Upper lobe of right lung (tissue), 1 donor: ENCODE data around the gene APOE. TPM values are rescaled to one million over a fixed set of nuclear protein-coding genes. Genes with fewer than 3 reads are reported as not detected.

Experiments used
- ATAC-seq: fragments of 200-7000 bp; cut with Tn5 transposase; one replicate; pipeline ENCODE4 v1.9.1; 2020; ENCODE audit warnings: mild to moderate bottlenecking, moderate library complexity
- DNase-seq: peaks from one replicate; pipeline ENCODE4 v3.0.0-alpha.2; 2020
- H3K27ac ChIP-seq: fragments of 200-600 bp; one replicate; pipeline ENCODE4 v1.8.0; 2022
- H3K27me3 ChIP-seq: fragments of 200-600 bp; one replicate; pipeline ENCODE4 v1.8.0; 2022; ENCODE audit warnings: mild to moderate bottlenecking
- H3K36me3 ChIP-seq: fragments of 200-600 bp; one replicate; pipeline ENCODE4 v1.8.0; 2022
- H3K4me1 ChIP-seq: fragments of 200-600 bp; one replicate; pipeline ENCODE4 v1.8.0; 2022
- H3K4me3 ChIP-seq: fragments of 200-600 bp; one replicate; pipeline ENCODE4 v1.8.0; 2022; ENCODE audit warnings: mild to moderate bottlenecking
- H3K9me3 ChIP-seq: fragments of 200-600 bp; one replicate; pipeline ENCODE4 v1.8.0; 2022
- intact Hi-C: fragments of 100-400 bp; cut with DNase I; formaldehyde crosslinking; loops from one replicate; pipeline ENCODE4 v1.11.0; 2022
- total RNA-seq: library from RNA; stranded (reverse); fragmentation: NEBNext Ultra II Directional; extraction: Animal tissue kit (Norgen Biotek cat#: 25700); gene quantifications from one replicate; pipeline ENCODE4 v1.2.1, GENCODE V29; 2021
- TF ChIP-seq, protein P1 (sequence below): fragments of 200-600 bp; IDR thresholded peaks from one replicate; pipeline ENCODE4 v1.8.0; 2022; ENCODE audit warnings: antibody characterized with exemption
- donor health status: DM: no; HTN: yes; CAD: no; lungs with severe emphysema.

APOE gene
- total RNA-seq, 1 donor from 2014 or later, result 565 TPM

GRCh38 chr19:44893332-44894051 lies 12.1 kb upstream of the APOE start:
- no peaks in the 10 kb centered on the region for H3K27me3 ChIP-seq
- peaks cover 52% of the 10 kb centered on the region for H3K36me3 ChIP-seq
- H3K27ac ChIP-seq, result no peak overlapping the region
- H3K9me3 ChIP-seq, result no peaks in the 10 kb centered on the region
- ATAC-seq, result no peak
- H3K4me1 ChIP-seq, result peaks cover 17% of the 10 kb centered on the region
- TF ChIP-seq, protein P1, sequence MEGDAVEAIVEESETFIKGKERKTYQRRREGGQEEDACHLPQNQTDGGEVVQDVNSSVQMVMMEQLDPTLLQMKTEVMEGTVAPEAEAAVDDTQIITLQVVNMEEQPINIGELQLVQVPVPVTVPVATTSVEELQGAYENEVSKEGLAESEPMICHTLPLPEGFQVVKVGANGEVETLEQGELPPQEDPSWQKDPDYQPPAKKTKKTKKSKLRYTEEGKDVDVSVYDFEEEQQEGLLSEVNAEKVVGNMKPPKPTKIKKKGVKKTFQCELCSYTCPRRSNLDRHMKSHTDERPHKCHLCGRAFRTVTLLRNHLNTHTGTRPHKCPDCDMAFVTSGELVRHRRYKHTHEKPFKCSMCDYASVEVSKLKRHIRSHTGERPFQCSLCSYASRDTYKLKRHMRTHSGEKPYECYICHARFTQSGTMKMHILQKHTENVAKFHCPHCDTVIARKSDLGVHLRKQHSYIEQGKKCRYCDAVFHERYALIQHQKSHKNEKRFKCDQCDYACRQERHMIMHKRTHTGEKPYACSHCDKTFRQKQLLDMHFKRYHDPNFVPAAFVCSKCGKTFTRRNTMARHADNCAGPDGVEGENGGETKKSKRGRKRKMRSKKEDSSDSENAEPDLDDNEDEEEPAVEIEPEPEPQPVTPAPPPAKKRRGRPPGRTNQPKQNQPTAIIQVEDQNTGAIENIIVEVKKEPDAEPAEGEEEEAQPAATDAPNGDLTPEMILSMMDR, result no peak
- DNase-seq, result no peak
- H3K4me3 ChIP-seq, result no peak overlapping the region
- intact Hi-C loops, result no loop called here

DNA sequence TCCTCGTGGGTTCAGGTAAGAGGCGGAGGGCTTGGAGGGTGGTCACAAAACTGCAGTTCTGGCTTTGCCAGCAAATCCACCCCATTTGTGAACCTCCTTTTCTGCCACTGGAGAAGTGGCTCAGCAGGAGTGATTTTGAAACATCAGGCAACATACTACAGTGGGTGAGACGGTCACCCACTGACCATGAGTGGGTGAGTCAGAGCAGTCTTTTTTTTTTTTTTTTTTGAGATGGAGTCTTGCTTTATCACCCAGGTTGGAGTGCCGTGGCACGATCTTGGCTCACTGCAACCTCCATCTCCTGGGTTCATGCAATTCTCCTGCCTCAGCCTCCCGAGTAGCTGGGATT lies 11.6 kb upstream of the APOE start:
- ATAC-seq, result no peak
- TF ChIP-seq, protein P1, result no peak
- no peaks in the 10 kb centered on the region for H3K9me3 ChIP-seq
- peaks cover 17% of the 10 kb centered on the region for H3K4me1 ChIP-seq
- intact Hi-C loops, result no loop called here
- no peaks in the 10 kb centered on the region for H3K27me3 ChIP-seq
- H3K36me3 ChIP-seq, result peaks cover 55% of the 10 kb centered on the region
- no peak overlapping the region for H3K27ac ChIP-seq
- DNase-seq, result no peak
- H3K4me3 ChIP-seq, result no peak overlapping the region

DNA sequence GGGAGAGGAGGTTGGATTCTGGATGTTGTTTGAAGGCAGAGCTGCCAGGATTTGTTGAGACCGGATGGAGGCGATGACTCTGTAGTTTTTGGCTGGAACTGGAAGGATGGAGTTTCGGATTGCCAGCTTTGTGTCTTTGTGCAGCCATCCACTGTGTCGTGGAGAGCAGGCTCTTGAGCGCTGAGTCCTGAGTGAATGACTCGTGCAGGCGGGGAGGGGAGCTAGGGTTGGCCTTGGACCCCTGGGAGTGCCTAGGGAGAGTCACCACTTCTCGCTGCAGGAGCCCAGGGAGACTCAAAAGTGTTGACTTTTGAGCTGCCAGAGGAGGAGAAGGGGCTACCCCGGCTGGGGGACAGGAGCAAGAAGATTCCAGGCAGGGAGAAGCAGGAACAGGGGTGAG lies 10.7 kb upstream of the APOE start:
- TF ChIP-seq, protein P1, result no peak
- ATAC-seq, result no peak
- no peak for DNase-seq
- H3K4me1 ChIP-seq, result peaks cover 12% of the 10 kb centered on the region
- H3K36me3 ChIP-seq, result peaks cover 60% of the 10 kb centered on the region
- H3K9me3 ChIP-seq, result no peaks in the 10 kb centered on the region
- H3K27ac ChIP-seq, result no peak overlapping the region
- intact Hi-C loops, result no loop called here
- H3K4me3 ChIP-seq, result no peak overlapping the region
- H3K27me3 ChIP-seq, result no peaks in the 10 kb centered on the region

- Histone ChIP-seq H3K9me3 (no peaks in the 10 kb centered on the region), H3K4me3 (no peak overlapping the region), H3K4me1 (no peaks in the 10 kb centered on the region), H3K27me3 (no peaks in the 10 kb centered on the region), H3K27ac (no peak overlapping the region), H3K36me3 (peaks cover 85% of the 10 kb centered on the region)
- no peak for DNase-seq
- intact Hi-C loops, result no loop called here
- ATAC-seq, result no peak
- TF ChIP-seq, protein P1, result no peak
Observed at GRCh38 chr19:44897835-44898234, 7.8 kb upstream of the APOE start.

GRCh38 chr19:44900328-44901244 lies 5.0 kb upstream of the APOE start:
- TF ChIP-seq, protein P1, result no peak
- H3K4me3 ChIP-seq, result no peak overlapping the region
- peaks cover 62% of the 10 kb centered on the region for H3K36me3 ChIP-seq
- DNase-seq, result no peak
- peaks cover 2% of the 10 kb centered on the region for H3K27me3 ChIP-seq
- intact Hi-C loops, result loop anchor here (10.0 kb wide), 1 partner anchor 54 kb away; the partner anchor contains the start of gene CLPTM1
- H3K9me3 ChIP-seq, result no peaks in the 10 kb centered on the region
- H3K4me1 ChIP-seq, result no peaks in the 10 kb centered on the region
- no peak overlapping the region for H3K27ac ChIP-seq
- ATAC-seq, result no peak
